Measurements from ENCODE around the gene CAMSAP1. TPM values are rescaled to one million over a fixed set of nuclear protein-coding genes. Genes with fewer than 3 reads are reported as not detected.

The CAMSAP1 gene
- total and polyA plus RNA-seq, 2 donors from 2014 or later, result 3.3 to 38.6 TPM

GRCh38 chr9:135878528-135879236 is 28.7 kb downstream of the CAMSAP1 start:
- FAIRE-seq, result no peak
- TF ChIP-seq CTCF (IDR thresholded peaks at IDR 0.05; ENCODE audit: borderline replicate concordance, extremely low read depth, insufficient read depth), result no peak
- H3K9me3 ChIP-seq (ENCODE audit: control insufficient read depth in 2 of 3, insufficient read depth in 1 of 3, low read length in 3 of 3), result no peaks in the 10 kb centered on the region

GRCh38 chr9:135877791-135878527 is 29.4 kb downstream of the CAMSAP1 start:
- no peak overlapping the region for H3K9ac ChIP-seq (ENCODE audit: low read length in 3 of 3)
- peak in 1 of 5 donors; percentile 16 for DNase-seq

More at GRCh38 chr9:135878528-135879236, 28.7 kb downstream of the CAMSAP1 start:
- DNase-seq, result no peak
- Histone ChIP-seq H3K9ac (ENCODE audit: low read length in 3 of 3) (no peak overlapping the region), H3K4me1 (ENCODE audit: control insufficient read depth in 2 of 3, insufficient read depth in 2 of 3, low read depth in 1 of 3, low read length in 3 of 3) (no peaks in the 10 kb centered on the region), H3K4me3 (ENCODE audit: low read length in 3 of 3) (no peak overlapping the region), H3K27me3 (ENCODE audit: control insufficient read depth, insufficient read depth, low read length) (no peaks in the 10 kb centered on the region), H3K36me3 (ENCODE audit: control insufficient read depth in 2 of 3, insufficient read depth in 3 of 3, low read length in 3 of 3) (peaks cover 0 to 3% (median 0%) of the 10 kb centered on the region in 3 donors), H3K27ac (ENCODE audit: low read depth in 2 of 2, low read length in 2 of 2) (no peak overlapping the region)
- intact Hi-C loops (cut with DNase I), result no loop called here

GRCh38 chr9:135876936-135877335 is 30.4 kb downstream of the CAMSAP1 start:
- Histone ChIP-seq H3K36me3 (ENCODE audit: control insufficient read depth in 2 of 3, insufficient read depth in 3 of 3, low read length in 3 of 3) (peaks cover 0 to 3% (median 0%) of the 10 kb centered on the region in 3 donors), H3K4me1 (ENCODE audit: control insufficient read depth in 2 of 3, insufficient read depth in 2 of 3, low read depth in 1 of 3, low read length in 3 of 3) (no peaks in the 10 kb centered on the region), H3K9me3 (ENCODE audit: control insufficient read depth in 2 of 3, insufficient read depth in 1 of 3, low read length in 3 of 3) (no peaks in the 10 kb centered on the region), H3K27me3 (ENCODE audit: control insufficient read depth, insufficient read depth, low read length) (no peaks in the 10 kb centered on the region), H3K27ac (ENCODE audit: low read depth in 2 of 2, low read length in 2 of 2) (no peak overlapping the region), H3K9ac (ENCODE audit: low read length in 3 of 3) (no peak overlapping the region), H3K4me3 (ENCODE audit: low read length in 3 of 3) (no peak overlapping the region)
- intact Hi-C loops (cut with DNase I), result no loop called here
- FAIRE-seq (no peak), DNase-seq (no peak)
- TF ChIP-seq CTCF (IDR thresholded peaks at IDR 0.05; ENCODE audit: borderline replicate concordance, extremely low read depth, insufficient read depth), result no peak

More at GRCh38 chr9:135877791-135878527, 29.4 kb downstream of the CAMSAP1 start:
- Histone ChIP-seq H3K4me3 (ENCODE audit: low read length in 3 of 3) (no peak overlapping the region), H3K36me3 (ENCODE audit: control insufficient read depth in 2 of 3, insufficient read depth in 3 of 3, low read length in 3 of 3) (peaks cover 0 to 3% (median 0%) of the 10 kb centered on the region in 3 donors), H3K4me1 (ENCODE audit: control insufficient read depth in 2 of 3, insufficient read depth in 2 of 3, low read depth in 1 of 3, low read length in 3 of 3) (no peaks in the 10 kb centered on the region), H3K9me3 (ENCODE audit: control insufficient read depth in 2 of 3, insufficient read depth in 1 of 3, low read length in 3 of 3) (no peaks in the 10 kb centered on the region), H3K27me3 (ENCODE audit: control insufficient read depth, insufficient read depth, low read length) (no peaks in the 10 kb centered on the region), H3K27ac (ENCODE audit: low read depth in 2 of 2, low read length in 2 of 2) (no peak overlapping the region)
- no peak for FAIRE-seq
- TF ChIP-seq CTCF (IDR thresholded peaks at IDR 0.05; ENCODE audit: borderline replicate concordance, extremely low read depth, insufficient read depth), result no peak
- intact Hi-C loops (cut with DNase I), result no loop called here
